ENCODE data around the gene IFT81. TPM values are rescaled to one million over a fixed set of nuclear protein-coding genes. Genes with fewer than 3 reads are reported as not detected.
A peak's percentile ranks its signal among the peaks of the same experiment; 100 is the strongest.

IFT81 gene
- total and polyA plus RNA-seq, 2 of the 13 experiments (the other 11 are each of a cell fraction or from before 2014, with no cell fraction given): 4.2 to 13.0 TPM

DNA sequence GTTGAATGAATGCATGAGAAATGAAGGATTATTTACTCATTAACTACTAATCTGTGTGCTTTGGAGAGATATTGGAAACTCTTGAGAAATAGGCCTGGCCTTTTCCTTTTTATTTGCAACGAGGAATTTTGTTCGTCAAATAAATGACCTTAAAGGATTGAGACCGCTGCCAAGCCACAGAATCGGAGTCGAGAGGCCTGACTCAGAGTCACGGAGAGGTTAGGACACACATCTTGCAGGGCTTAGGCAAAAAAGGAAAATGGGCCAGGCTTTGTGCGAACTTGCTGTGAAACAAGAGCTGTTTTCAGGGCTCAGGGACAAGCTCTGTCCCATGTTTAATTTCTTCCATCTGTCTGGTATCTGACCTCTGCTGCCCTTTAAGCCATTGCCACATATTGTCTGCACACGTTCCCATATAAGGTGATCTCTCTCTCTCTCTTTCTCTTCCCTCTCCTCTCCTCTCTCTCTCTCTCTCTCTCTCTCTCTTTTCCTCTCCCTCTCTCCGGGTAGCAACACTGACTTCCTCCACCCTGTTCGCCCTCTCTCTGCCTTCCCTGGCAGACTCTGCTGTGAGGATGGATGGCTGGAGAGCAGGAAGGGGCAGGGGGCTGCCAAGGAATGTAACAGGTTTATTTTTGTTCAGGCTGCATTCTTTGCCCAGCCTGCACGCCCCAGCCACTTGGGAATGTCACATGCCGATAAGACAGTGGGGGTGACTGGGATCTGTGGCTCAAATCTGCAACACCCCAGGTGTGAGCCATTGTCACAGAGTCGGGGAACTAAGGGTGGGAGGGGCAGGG is 14.9 kb upstream of the IFT81 start (continued):
- TF ChIP-seq, protein P1, sequence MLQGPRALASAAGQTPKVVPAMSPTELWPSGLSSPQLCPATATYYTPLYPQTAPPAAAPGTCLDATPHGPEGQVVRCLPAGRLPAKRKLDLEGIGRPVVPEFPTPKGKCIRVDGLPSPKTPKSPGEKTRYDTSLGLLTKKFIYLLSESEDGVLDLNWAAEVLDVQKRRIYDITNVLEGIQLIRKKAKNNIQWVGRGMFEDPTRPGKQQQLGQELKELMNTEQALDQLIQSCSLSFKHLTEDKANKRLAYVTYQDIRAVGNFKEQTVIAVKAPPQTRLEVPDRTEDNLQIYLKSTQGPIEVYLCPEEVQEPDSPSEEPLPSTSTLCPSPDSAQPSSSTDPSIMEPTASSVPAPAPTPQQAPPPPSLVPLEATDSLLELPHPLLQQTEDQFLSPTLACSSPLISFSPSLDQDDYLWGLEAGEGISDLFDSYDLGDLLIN (CRISPR knock-in tag; IDR thresholded peaks at IDR 0.05; ENCODE audit: borderline replicate concordance): no peak
- TF ChIP-seq ZNF275 (CRISPR knock-in tag; IDR thresholded peaks at IDR 0.05; ENCODE audit: borderline replicate concordance): no peak
- peak; percentile 47; the same call in 1 of the 2 replicates for TF ChIP-seq TBX3 (IDR thresholded peaks at IDR 0.05; ENCODE audit: borderline replicate concordance)
- TF ChIP-seq, protein P2, sequence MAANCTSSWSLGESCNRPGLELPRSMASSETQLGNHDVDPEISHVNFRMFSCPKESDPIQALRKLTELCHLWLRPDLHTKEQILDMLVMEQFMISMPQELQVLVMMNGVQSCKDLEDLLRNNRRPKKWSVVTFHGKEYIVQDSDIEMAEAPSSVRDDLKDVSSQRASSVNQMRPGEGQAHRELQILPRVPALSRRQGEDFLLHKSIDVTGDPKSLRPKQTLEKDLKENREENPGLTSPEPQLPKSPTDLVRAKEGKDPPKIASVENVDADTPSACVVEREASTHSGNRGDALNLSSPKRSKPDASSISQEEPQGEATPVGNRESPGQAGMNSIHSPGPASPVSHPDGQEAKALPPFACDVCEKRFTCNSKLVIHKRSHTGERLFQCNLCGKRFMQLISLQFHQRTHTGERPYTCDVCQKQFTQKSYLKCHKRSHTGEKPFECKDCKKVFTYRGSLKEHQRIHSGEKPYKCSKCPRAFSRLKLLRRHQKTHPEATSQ (CRISPR knock-in tag; IDR thresholded peaks at IDR 0.05; ENCODE audit: borderline replicate concordance): no peak
- TF ChIP-seq ZSCAN29 (CRISPR knock-in tag; conservative IDR thresholded peaks at IDR 0.05): 0 out of 2 replicates have a peak, but pooled peaks have one; percentile 47
- TF ChIP-seq, protein P3, sequence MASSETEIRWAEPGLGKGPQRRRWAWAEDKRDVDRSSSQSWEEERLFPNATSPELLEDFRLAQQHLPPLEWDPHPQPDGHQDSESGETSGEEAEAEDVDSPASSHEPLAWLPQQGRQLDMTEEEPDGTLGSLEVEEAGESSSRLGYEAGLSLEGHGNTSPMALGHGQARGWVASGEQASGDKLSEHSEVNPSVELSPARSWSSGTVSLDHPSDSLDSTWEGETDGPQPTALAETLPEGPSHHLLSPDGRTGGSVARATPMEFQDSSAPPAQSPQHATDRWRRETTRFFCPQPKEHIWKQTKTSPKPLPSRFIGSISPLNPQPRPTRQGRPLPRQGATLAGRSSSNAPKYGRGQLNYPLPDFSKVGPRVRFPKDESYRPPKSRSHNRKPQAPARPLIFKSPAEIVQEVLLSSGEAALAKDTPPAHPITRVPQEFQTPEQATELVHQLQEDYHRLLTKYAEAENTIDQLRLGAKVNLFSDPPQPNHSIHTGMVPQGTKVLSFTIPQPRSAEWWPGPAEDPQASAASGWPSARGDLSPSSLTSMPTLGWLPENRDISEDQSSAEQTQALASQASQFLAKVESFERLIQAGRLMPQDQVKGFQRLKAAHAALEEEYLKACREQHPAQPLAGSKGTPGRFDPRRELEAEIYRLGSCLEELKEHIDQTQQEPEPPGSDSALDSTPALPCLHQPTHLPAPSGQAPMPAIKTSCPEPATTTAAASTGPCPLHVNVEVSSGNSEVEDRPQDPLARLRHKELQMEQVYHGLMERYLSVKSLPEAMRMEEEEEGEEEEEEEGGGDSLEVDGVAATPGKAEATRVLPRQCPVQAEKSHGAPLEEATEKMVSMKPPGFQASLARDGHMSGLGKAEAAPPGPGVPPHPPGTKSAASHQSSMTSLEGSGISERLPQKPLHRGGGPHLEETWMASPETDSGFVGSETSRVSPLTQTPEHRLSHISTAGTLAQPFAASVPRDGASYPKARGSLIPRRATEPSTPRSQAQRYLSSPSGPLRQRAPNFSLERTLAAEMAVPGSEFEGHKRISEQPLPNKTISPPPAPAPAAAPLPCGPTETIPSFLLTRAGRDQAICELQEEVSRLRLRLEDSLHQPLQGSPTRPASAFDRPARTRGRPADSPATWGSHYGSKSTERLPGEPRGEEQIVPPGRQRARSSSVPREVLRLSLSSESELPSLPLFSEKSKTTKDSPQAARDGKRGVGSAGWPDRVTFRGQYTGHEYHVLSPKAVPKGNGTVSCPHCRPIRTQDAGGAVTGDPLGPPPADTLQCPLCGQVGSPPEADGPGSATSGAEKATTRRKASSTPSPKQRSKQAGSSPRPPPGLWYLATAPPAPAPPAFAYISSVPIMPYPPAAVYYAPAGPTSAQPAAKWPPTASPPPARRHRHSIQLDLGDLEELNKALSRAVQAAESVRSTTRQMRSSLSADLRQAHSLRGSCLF (CRISPR knock-in tag; IDR thresholded peaks at IDR 0.05; ENCODE audit: borderline replicate concordance): no peak
- peak; percentile 83 for TF ChIP-seq RXRB (CRISPR knock-in tag; IDR thresholded peaks at IDR 0.05; ENCODE audit: borderline replicate concordance)
- peak; percentile 76 for TF ChIP-seq FOXA3 (CRISPR knock-in tag; IDR thresholded peaks at IDR 0.05)
- TF ChIP-seq NR2F6 (IDR thresholded peaks at IDR 0.05): peak; percentile 98
- TF ChIP-seq NR2F6 (CRISPR knock-in tag; IDR thresholded peaks at IDR 0.05): peak; percentile 98
- TF ChIP-seq SP1 (IDR thresholded peaks at IDR 0.05): no peak
- peak; percentile 50; the same call in 1 of the 2 replicates for TF ChIP-seq SP1 (CRISPR knock-in tag; IDR thresholded peaks at IDR 0.05)
- 0 out of 2 replicates have a peak, but pooled peaks have one; percentile 34 for TF ChIP-seq ZC3H13 (CRISPR knock-in tag; IDR thresholded peaks at IDR 0.05)
- no peak for TF ChIP-seq KDM3A (CRISPR knock-in tag; IDR thresholded peaks at IDR 0.05; ENCODE audit: low read depth)
- TF ChIP-seq, protein P4, sequence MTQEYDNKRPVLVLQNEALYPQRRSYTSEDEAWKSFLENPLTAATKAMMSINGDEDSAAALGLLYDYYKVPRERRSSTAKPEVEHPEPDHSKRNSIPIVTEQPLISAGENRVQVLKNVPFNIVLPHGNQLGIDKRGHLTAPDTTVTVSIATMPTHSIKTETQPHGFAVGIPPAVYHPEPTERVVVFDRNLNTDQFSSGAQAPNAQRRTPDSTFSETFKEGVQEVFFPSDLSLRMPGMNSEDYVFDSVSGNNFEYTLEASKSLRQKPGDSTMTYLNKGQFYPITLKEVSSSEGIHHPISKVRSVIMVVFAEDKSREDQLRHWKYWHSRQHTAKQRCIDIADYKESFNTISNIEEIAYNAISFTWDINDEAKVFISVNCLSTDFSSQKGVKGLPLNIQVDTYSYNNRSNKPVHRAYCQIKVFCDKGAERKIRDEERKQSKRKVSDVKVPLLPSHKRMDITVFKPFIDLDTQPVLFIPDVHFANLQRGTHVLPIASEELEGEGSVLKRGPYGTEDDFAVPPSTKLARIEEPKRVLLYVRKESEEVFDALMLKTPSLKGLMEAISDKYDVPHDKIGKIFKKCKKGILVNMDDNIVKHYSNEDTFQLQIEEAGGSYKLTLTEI (CRISPR knock-in tag; conservative IDR thresholded peaks at IDR 0.05): no peak
- TF ChIP-seq KAT7 (CRISPR knock-in tag; IDR thresholded peaks at IDR 0.05; ENCODE audit: borderline replicate concordance): peak; percentile 35; the same call in 1 of the 2 replicates
- no peak for TF ChIP-seq HNRNPL (IDR thresholded peaks at IDR 0.05; ENCODE audit: low read depth, low read length)
- peak; percentile 67; the same call in 1 of the 2 replicates for TF ChIP-seq ZFX (CRISPR knock-in tag; IDR thresholded peaks at IDR 0.05; ENCODE audit: low read depth)
- peak; percentile 32; the same call in 1 of the 2 replicates for TF ChIP-seq ERF (CRISPR knock-in tag; IDR thresholded peaks at IDR 0.05)

Measured in HepG2 (cell line).